Measurements from ENCODE around the gene TOPBP1.
"Not testable (repeated sequence)": the region's sequence is repeated elsewhere in the genome, so short reads cannot be mapped to it uniquely, and the experiment has no call there.

TOPBP1 gene

DNA sequence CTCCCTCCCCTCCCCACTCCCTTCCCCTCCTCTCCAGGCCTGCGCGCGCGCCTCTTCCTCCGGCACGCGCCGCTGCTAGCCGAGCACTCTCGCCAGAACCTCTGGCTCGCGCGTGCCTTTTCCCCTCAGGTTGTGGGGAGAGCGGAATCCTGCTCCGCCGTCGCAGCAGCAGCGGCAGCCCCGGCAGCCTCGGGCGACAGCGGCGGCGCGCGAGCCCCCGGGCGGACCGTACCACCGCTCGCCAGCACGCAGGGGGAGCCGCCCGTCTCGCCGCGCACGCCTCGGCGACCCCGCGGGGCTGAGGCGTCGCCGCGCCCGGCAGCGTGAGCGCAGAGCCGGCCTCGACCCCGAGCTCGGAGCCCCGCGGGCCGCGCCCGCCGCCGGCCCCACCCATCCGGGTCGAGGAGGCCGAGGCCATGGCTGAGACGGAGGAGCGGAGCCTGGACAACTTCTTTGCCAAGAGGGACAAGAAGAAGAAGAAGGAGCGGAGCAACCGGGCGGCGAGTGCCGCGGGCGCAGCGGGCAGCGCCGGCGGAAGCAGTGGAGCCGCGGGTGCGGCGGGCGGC is 88.0 kb downstream of the TOPBP1 start, which contains the start of gene CDV3:
Gene CDV3, plus strand, starts transcription at position 58 of the 566 bp plus-strand sequence. Its CDS starts 359 bp downstream, at position 417.
- DNase-seq (ENCODE audit: insufficient read length, low spot score) (no peak), FAIRE-seq (no peak)

DNA sequence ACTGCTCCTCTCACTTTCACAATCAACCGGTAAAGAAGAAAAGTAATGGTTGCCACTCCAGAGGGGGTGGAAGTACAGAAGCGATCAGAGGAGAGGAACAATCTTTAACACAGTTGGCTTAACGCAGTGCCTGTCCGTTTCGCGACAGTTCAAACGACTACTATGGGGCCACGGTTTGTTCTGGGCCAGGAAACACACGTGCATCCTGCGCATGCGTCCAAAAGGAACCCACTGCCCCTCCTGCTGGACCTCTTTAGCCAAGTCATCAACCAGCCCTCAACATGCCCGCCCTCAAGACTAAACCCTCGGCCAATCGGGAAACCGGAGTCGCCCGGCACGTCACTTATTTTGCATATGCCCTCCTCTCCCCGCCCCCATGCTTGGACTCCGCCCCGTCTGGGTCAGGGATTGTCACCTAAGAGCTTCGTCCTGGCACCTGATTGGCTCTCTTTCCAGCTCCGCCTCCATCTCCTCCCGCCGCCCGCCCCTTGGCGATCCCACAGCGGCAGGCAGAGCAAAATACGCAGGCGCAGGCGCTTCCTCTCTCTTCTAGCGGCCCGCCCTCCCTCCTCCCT is 88.6 kb downstream of the TOPBP1 start:
- FAIRE-seq: peak; percentile 92
- DNase-seq (ENCODE audit: insufficient read length, low spot score): peak; percentile 94

DNA sequence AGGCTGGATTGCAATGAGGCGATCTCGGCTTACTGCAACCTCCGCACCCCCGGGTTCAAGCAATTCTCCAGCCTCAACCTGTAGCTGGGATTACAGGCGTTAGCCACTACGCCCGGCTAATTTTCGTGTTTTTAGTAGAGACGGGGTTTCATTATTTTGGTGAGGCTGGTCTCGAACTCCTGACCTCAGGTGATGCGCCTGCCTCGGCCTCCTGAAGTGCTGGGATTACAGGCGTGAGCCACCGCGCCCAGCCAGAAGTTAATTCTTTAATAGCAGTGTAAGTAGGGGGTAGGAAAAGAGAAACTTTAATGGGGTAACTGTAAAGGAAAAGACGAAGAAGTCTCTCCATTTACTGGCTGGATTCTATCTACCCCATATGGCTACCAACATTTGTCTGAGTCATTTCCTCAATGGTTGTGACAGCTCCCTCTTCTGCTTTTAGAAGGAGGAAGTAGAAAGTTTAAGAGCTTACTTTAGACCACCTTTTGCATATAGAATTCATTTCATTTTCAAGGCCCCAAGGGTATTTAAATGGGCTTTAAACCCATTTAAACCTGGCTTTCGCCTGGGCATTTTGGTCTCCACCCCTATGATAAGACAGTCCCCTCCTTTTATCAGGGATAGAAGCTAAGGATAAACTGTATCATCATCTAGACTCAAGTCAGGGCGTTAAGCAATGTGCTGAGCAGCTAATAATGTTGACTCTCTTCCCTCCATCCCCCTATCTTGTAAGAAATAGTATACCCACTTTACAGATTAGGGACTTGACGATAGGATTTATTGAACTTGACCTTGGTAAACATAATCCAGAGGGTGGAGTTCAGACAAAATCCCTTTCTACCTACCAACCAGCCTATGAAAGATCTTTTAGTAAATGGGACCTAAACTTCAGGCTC is 89.3 kb downstream of the TOPBP1 start:
- DNase-seq (ENCODE audit: insufficient read length, low spot score) (no peak), FAIRE-seq (no peak)

GRCh38 chr3:133570937-133571320 is 90.8 kb downstream of the TOPBP1 start:
- DNase-seq (ENCODE audit: insufficient read length, low spot score) (no peak), FAIRE-seq (no peak)

DNA sequence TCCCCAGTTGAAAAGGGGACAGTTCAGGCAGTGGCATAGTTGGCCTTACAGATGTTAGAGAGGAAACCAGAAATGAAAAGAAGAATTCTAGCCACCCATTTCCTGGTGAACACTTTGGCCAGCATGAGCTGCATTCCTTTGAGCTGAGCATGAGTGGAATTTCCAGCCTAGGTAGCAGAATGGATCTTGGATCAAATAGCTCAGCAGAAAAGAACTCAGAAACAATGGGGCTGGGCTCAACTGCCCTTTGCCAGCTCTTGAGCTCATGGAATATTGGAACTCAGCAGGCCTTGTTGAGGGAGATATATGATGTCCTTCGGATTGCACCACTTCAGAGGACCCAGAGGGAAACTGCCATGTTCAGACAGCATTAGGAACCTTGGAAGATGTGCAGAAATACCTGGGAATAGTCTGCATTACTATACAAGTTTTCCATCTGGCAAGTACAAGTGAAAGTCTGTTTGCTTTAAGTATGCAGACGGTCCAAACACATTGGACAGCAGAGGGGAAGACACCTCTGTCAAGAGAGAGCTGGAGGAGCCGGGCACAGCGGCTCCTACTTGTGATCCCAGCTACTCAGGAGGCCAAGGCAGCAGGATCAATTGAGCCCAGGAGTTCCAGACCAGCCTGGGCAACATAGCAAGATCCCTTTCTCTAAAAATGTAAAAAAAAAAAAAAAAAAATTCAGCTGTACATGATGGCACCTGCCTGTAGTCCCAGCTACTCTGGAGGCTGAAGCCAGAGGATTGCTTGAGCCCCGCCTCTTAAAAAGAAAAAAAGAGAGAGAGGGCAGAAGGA is 91.4 kb downstream of the TOPBP1 start:
- FAIRE-seq (no peak), DNase-seq (ENCODE audit: insufficient read length, low spot score) (peak; percentile 27)

GRCh38 chr3:133568294-133569014 is 93.3 kb downstream of the TOPBP1 start:
- no peak for FAIRE-seq

GRCh38 chr3:133563816-133564215 is 97.9 kb downstream of the TOPBP1 start:
- DNase-seq (ENCODE audit: insufficient read length, low spot score) (no peak), FAIRE-seq (no peak)

More at GRCh38 chr3:133568294-133569014, 93.3 kb downstream of the TOPBP1 start:
- DNase-seq (ENCODE audit: insufficient read length, low spot score): peak; percentile 54

GRCh38 chr3:133563186-133563591 is 98.6 kb downstream of the TOPBP1 start:
- DNase-seq (ENCODE audit: insufficient read length, low spot score): no peak

GRCh38 chr3:133562376-133562775 is 99.4 kb downstream of the TOPBP1 start:
- no peak for FAIRE-seq

More at GRCh38 chr3:133563186-133563591, 98.6 kb downstream of the TOPBP1 start:
- FAIRE-seq: no peak

DNA sequence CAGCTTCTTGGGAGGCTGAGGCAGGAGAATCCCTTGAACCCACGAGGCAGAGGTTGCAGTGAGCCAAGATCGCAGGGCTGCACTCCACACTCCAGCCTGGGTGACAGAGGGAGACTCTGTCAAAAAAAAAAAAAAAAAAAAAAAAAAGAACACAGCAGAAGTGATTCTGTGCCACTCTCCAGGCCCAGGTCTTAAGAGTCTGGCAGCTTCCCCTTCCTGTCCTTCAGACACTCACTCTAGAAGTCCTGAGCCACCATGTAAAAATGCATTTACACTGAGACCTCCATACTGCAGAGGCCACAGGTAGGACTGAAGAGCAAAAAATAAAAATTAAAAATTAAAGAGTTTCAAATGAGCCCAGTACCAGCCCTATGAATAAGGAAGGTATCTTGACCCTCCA is 100.1 kb downstream of the TOPBP1 start:
- no peak for DNase-seq (ENCODE audit: insufficient read length, low spot score)
- no peak for FAIRE-seq

More at GRCh38 chr3:133562376-133562775, 99.4 kb downstream of the TOPBP1 start:
- no peak for DNase-seq (ENCODE audit: insufficient read length, low spot score)

DNA sequence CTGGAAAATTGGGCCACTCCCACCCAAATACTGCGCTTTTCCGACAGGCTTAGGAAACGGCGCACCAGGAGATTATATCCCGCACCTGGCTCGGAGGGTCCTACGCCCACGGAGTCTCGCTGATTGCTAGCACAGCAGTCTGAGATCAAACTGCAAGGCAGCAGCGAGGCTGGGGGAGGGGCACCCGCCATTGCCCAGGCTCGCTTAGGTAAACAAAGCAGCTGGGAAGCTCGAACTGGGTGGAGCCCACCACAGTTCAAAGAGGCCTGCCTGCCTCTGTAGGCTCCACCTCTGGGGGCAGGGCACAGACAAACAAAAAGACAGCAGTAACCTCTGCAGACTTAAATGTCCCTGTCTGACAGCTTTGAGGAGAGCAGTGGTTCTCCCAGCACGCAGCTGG is 110.2 kb downstream of the TOPBP1 start:
- not testable (repeated sequence) for FAIRE-seq; DNase-seq (ENCODE audit: insufficient read length, low spot score)

Measured in HTR-8/SVneo (cell line).